Measurements from ENCODE around the gene ACAP2. TPM values are rescaled to one million over a fixed set of nuclear protein-coding genes. Genes with fewer than 3 reads are reported as not detected.

ACAP2 gene
- total RNA-seq, 1 donor from 2014 or later, result 46.0 TPM

DNA sequence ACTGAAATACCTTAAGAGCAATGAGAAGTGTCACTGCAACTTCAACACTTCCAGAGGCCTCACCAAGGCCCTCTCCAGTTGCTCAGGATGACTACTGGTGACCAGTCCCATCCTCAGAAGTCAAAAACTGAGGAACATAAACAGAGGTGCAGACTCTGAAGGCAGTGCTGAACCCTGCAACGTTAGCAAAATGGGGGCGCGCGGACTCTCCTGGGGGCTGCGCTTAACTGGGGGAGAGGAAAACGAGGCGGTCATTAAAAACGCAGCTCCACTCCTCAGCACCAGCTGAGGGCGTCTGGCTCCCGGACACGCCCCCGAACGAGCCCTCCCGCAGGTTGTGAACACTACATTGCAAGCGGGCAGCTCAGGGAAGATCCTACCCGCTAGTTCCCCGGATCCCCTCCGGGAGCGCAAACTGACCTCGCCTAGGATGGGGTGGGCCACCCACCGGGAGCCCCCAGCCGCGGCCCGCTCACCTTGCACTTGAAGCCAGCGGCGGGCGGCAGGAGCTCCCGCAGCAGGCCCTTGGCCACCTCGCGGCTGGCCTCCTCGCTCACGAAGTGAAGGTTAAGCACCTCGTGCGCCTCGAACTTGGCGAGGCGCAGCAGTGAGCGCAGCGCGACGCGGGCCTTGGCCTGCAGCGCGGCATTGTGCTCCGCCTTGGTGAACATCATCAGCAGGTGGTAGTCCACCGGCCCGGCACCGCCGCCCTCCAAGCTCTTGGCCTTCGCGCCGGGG is 172.6 kb downstream of the ACAP2 start:
- no peak overlapping the region for H3K27ac Mint-ChIP-seq (ENCODE audit: unreplicated experiment)
- Histone ChIP-seq H3K36me3 (ENCODE audit: insufficient read depth, low read length) (peaks cover 4% of the 10 kb centered on the region), H3K9me3 (ENCODE audit: insufficient read depth, low read depth, low read length) (no peaks in the 10 kb centered on the region), H3K9ac (ENCODE audit: low read length) (peak overlapping the region; percentile 79), H4K20me1 (ENCODE audit: insufficient read depth, low read length) (peaks cover 31% of the 10 kb centered on the region), H3K27me3 (ENCODE audit: insufficient read depth, low read length) (no peaks in the 10 kb centered on the region), H3K4me3 (ENCODE audit: insufficient read depth, low read depth, low read length) (peak overlapping the region; percentile 80), H3K4me1 (ENCODE audit: insufficient read depth, low read length) (peaks cover 18% of the 10 kb centered on the region), H3K4me2 (ENCODE audit: low read length) (peak overlapping the region; percentile 90), H3K27ac (ENCODE audit: low read depth, low read length) (peak overlapping the region; percentile 71), H3K79me2 (ENCODE audit: insufficient read depth, low read length) (peaks cover 30% of the 10 kb centered on the region), H2AFZ (ENCODE audit: low read depth, low read length) (peak overlapping the region; percentile 79)
- FAIRE-seq (no peak), DNase-seq (ENCODE audit: low read depth) (peak; percentile 33)
- no peaks in the 10 kb centered on the region for H3K9me3 Mint-ChIP-seq (ENCODE audit: unreplicated experiment)
- no peaks in the 10 kb centered on the region for H3K4me1 Mint-ChIP-seq (ENCODE audit: low read depth, unreplicated experiment)
- H3K4me3 Mint-ChIP-seq (ENCODE audit: unreplicated experiment), result peak overlapping the region; percentile 91
- TF ChIP-seq EZH2 (IDR thresholded peaks at IDR 0.05; ENCODE audit: insufficient read depth, low read length), result no peak
- TF ChIP-seq, protein P1, sequence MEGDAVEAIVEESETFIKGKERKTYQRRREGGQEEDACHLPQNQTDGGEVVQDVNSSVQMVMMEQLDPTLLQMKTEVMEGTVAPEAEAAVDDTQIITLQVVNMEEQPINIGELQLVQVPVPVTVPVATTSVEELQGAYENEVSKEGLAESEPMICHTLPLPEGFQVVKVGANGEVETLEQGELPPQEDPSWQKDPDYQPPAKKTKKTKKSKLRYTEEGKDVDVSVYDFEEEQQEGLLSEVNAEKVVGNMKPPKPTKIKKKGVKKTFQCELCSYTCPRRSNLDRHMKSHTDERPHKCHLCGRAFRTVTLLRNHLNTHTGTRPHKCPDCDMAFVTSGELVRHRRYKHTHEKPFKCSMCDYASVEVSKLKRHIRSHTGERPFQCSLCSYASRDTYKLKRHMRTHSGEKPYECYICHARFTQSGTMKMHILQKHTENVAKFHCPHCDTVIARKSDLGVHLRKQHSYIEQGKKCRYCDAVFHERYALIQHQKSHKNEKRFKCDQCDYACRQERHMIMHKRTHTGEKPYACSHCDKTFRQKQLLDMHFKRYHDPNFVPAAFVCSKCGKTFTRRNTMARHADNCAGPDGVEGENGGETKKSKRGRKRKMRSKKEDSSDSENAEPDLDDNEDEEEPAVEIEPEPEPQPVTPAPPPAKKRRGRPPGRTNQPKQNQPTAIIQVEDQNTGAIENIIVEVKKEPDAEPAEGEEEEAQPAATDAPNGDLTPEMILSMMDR (IDR thresholded peaks at IDR 0.05; ENCODE audit: insufficient read depth, low read depth, low read length), result no peak
- no peaks in the 10 kb centered on the region for H3K27me3 Mint-ChIP-seq (ENCODE audit: low read depth, unreplicated experiment)
- peaks cover 5% of the 10 kb centered on the region for H3K36me3 Mint-ChIP-seq (ENCODE audit: low read depth, unreplicated experiment)

DNA sequence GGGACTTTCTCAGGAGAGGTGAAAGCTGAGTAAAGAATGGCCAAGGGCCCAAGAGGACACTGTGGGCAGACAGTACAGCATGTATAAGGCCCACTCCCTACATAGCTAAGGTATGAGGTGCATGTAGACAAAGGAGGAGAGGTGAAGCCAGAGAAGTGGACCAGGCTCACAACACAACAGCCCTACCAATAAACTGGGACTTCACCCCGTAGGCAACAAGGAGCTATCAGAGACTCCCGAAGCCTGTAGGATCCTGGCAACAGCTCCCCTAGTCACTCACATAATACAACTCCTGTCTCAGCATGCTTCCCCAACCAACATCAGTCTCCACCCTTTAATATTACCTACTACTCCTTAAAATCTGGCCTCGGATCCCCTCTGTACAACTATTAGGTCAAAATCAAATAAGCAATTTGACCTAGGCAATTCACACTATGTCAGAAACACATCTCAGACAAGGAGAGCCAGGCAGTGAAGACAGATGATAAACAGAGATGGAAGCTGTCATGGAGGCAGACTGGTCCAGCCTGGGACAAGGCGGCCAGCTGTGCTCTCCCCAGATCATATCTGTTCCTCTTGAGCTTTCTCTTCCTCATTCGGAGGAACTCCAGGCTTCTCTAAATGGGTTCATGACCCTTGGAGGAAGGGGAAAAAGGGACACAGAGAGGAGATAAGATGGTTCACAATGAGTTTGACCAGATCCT is 173.3 kb downstream of the ACAP2 start:
- H3K27me3 ChIP-seq (ENCODE audit: insufficient read depth, low read length), result no peaks in the 10 kb centered on the region
- H3K36me3 Mint-ChIP-seq (ENCODE audit: low read depth, unreplicated experiment), result peaks cover 5% of the 10 kb centered on the region

More for the DNA sequence above, 173.3 kb downstream of the ACAP2 start:
- no peak for DNase-seq (ENCODE audit: low read depth)
- H3K4me2 ChIP-seq (ENCODE audit: low read length), result peak overlapping the region; percentile 90
- peaks cover 18% of the 10 kb centered on the region for H3K4me1 ChIP-seq (ENCODE audit: insufficient read depth, low read length)
- H3K79me2 ChIP-seq (ENCODE audit: insufficient read depth, low read length), result peaks cover 33% of the 10 kb centered on the region
- H2AFZ ChIP-seq (ENCODE audit: low read depth, low read length), result no peak overlapping the region
- H4K20me1 ChIP-seq (ENCODE audit: insufficient read depth, low read length), result peaks cover 31% of the 10 kb centered on the region
- Mint-ChIP-seq H3K27ac (ENCODE audit: unreplicated experiment) (peak overlapping the region; percentile 5), H3K27me3 (ENCODE audit: low read depth, unreplicated experiment) (no peaks in the 10 kb centered on the region), H3K4me1 (ENCODE audit: low read depth, unreplicated experiment) (no peaks in the 10 kb centered on the region), H3K4me3 (ENCODE audit: unreplicated experiment) (peak overlapping the region; percentile 91), H3K9me3 (ENCODE audit: unreplicated experiment) (no peaks in the 10 kb centered on the region)
- peaks cover 4% of the 10 kb centered on the region for H3K36me3 ChIP-seq (ENCODE audit: insufficient read depth, low read length)
- peak overlapping the region; percentile 80 for H3K4me3 ChIP-seq (ENCODE audit: insufficient read depth, low read depth, low read length)
- FAIRE-seq, result no peak
- H3K9me3 ChIP-seq (ENCODE audit: insufficient read depth, low read depth, low read length), result no peaks in the 10 kb centered on the region
- H3K9ac ChIP-seq (ENCODE audit: low read length), result peak overlapping the region; percentile 79
- no peak overlapping the region for H3K27ac ChIP-seq (ENCODE audit: low read depth, low read length)
- TF ChIP-seq EZH2 (IDR thresholded peaks at IDR 0.05; ENCODE audit: insufficient read depth, low read length), result no peak
- TF ChIP-seq, protein P1 (IDR thresholded peaks at IDR 0.05; ENCODE audit: insufficient read depth, low read depth, low read length), result no peak
